ENCODE results near the gene CCL7.

- TF ChIP-seq EGR1 (IDR thresholded peaks at IDR 0.05; ENCODE audit: low read depth in 2 of 2): no peak
- TF ChIP-seq CTCF (IDR thresholded peaks at IDR 0.05; ENCODE audit: low read depth, low read length, missing input control): no peak
- TF ChIP-seq GABPA (IDR thresholded peaks at IDR 0.05 in 1 of 2, conservative IDR thresholded peaks at IDR 0.05 in 1 of 2): no peak
- TF ChIP-seq FOXA1 (IDR thresholded peaks at IDR 0.05): no peak
- TF ChIP-seq REST (IDR thresholded peaks at IDR 0.05): no peak
- no peak for TF ChIP-seq JUND (IDR thresholded peaks at IDR 0.05)
- TF ChIP-seq RXRA (IDR thresholded peaks at IDR 0.05): no peak
- no peak for TF ChIP-seq MAX (IDR thresholded peaks at IDR 0.05)
- no peak for TF ChIP-seq TAF1 (conservative IDR thresholded peaks at IDR 0.05)
- no peak for TF ChIP-seq SP1 (IDR thresholded peaks at IDR 0.05)
- no peak for TF ChIP-seq HNF4A (conservative IDR thresholded peaks at IDR 0.05)
- TF ChIP-seq ZBTB33 (IDR thresholded peaks at IDR 0.05): no peak
- no peak for TF ChIP-seq RAD21 (IDR thresholded peaks at IDR 0.05)
- no peak for TF ChIP-seq YY1 (IDR thresholded peaks at IDR 0.05)
These were observed 32.0 kb downstream of the CCL7 start for GRCh38 chr17:34301986-34302385.

Measured in liver (tissue), 3 donors.